ENCODE measurements around the gene MCM5.
"Not testable (repeated sequence)": the region's sequence is repeated elsewhere in the genome, so short reads cannot be mapped to it uniquely, and the experiment has no call there.

MCM5 gene

GRCh38 chr22:35454416-35455054, 54.6 kb downstream of the MCM5 start:
- DNase-seq = no peak

- DNase-seq = no peak
Observed at GRCh38 chr22:35455529-35455928, 55.6 kb downstream of the MCM5 start.

- no peak for DNase-seq
Observed at GRCh38 chr22:35456757-35457156, 56.8 kb downstream of the MCM5 start.

GRCh38 chr22:35457729-35458546, 58.0 kb downstream of the MCM5 start:
- no peak for DNase-seq

- no peak for DNase-seq
Observed at GRCh38 chr22:35458547-35459422, 58.8 kb downstream of the MCM5 start.

- DNase-seq = no peak
Observed at GRCh38 chr22:35459423-35459894, 59.5 kb downstream of the MCM5 start.

GRCh38 chr22:35459976-35460375, 60.0 kb downstream of the MCM5 start:
- not testable (repeated sequence) for DNase-seq

GRCh38 chr22:35460688-35461087, 60.7 kb downstream of the MCM5 start:
- no peak for DNase-seq

- DNase-seq = no peak
Observed at GRCh38 chr22:35462498-35463230, 62.7 kb downstream of the MCM5 start.

- DNase-seq = no peak
Observed at GRCh38 chr22:35463231-35463933, 63.4 kb downstream of the MCM5 start.

GRCh38 chr22:35464399-35464798, 64.5 kb downstream of the MCM5 start:
- no peak for DNase-seq

- no peak for DNase-seq
Observed at GRCh38 chr22:35465109-35465701, 65.3 kb downstream of the MCM5 start.

GRCh38 chr22:35467681-35468434, 67.9 kb downstream of the MCM5 start:
- no peak for DNase-seq

GRCh38 chr22:35470903-35471321, 71.0 kb downstream of the MCM5 start:
- DNase-seq = no peak

- not testable (repeated sequence) for DNase-seq
Observed at GRCh38 chr22:35471566-35471965, 71.6 kb downstream of the MCM5 start.

- no peak for DNase-seq
Observed at GRCh38 chr22:35472488-35472887, 72.5 kb downstream of the MCM5 start.

- no peak for DNase-seq
Observed at GRCh38 chr22:35473971-35474370, 74.0 kb downstream of the MCM5 start.
